Neural cell (in vitro differentiated cells): ENCODE measurements around the gene RAB40B. TPM values are rescaled to one million over a fixed set of nuclear protein-coding genes. Genes with fewer than 3 reads are reported as not detected.

Experiments used
- H2AFZ ChIP-seq: fragments of 200-600, 300-800 bp; sonication (generic), shearing (Covaris generic); 2 replicates; pipeline ENCODE4 v1.6.0; 2014; ENCODE audit warnings: low read depth, mild to moderate bottlenecking, antibody characterized with exemption, low read length, moderate library complexity
- H3F3A ChIP-seq: fragments of 200-600 bp; shearing (Covaris generic); 2 replicates; pipeline ENCODE4 v1.6.1; 2016; ENCODE audit warnings: mild to moderate bottlenecking, moderate library complexity, mixed read lengths, antibody characterized with exemption, low read length; ENCODE audit not compliant: insufficient read depth, poor library complexity, severe bottlenecking
- H3K27ac ChIP-seq: fragments of 200-600, 300-800 bp; sonication (generic), shearing (Covaris generic); 2 replicates; pipeline ENCODE4 v1.5.1; 2014; ENCODE audit warnings: mild to moderate bottlenecking, low read length, moderate library complexity
- H3K27me3 ChIP-seq: fragments of 300-800, 200-600 bp; sonication (generic), shearing (Covaris generic); 2 replicates; pipeline ENCODE4 v1.6.0; 2014; ENCODE audit warnings: mild to moderate bottlenecking, low read depth, low read length, moderate library complexity; ENCODE audit not compliant: insufficient read depth
- H3K36me3 ChIP-seq: fragments of 300-800, 200-600 bp; sonication (generic), shearing (Covaris generic); 2 replicates; pipeline ENCODE4 v1.5.1; 2014; ENCODE audit warnings: mild to moderate bottlenecking, antibody characterized with exemption, low read length, moderate library complexity; ENCODE audit not compliant: insufficient read depth
- H3K4me2 ChIP-seq: fragments of 300-800, 200-600 bp; sonication (generic), shearing (Covaris generic); 2 replicates; pipeline ENCODE4 v1.6.0; 2014; ENCODE audit warnings: mild to moderate bottlenecking, low read length
- H3K4me3 ChIP-seq: fragments of 300-800, 200-600 bp; sonication (generic), shearing (Covaris generic); 2 replicates; pipeline ENCODE4 v1.5.1; 2014; ENCODE audit warnings: mild to moderate bottlenecking, low read length, moderate library complexity
- H3K79me2 ChIP-seq: fragments of 200-600 bp; shearing (Covaris generic); replicated peaks from 2 replicates; pipeline ENCODE4 v1.6.0; 2014; ENCODE audit warnings: mild to moderate bottlenecking, low read length, moderate library complexity; ENCODE audit not compliant: insufficient read depth
- H3K9ac ChIP-seq: fragments of 300-800, 200-600 bp; sonication (generic), shearing (Covaris generic); 2 replicates; pipeline ENCODE4 v1.6.1; 2016; ENCODE audit warnings: mild to moderate bottlenecking, low read length, mixed read lengths
- H3K9me2 ChIP-seq: fragments of 200-600 bp; shearing (Covaris generic); 2 replicates; pipeline ENCODE4 v1.6.1; 2016; ENCODE audit warnings: mild to moderate bottlenecking, low read length, mixed read lengths; ENCODE audit not compliant: insufficient read depth
- H3K9me3 ChIP-seq: fragments of 200-600, 300-800 bp; sonication (generic), shearing (Covaris generic); 2 replicates; pipeline ENCODE4 v1.6.1; 2016; ENCODE audit warnings: mild to moderate bottlenecking, mixed run types, low read length, moderate library complexity, mixed read lengths
- H4K20me1 ChIP-seq: fragments of 200-600 bp; shearing (Covaris generic); 2 replicates; pipeline ENCODE4 v1.6.1; 2016; ENCODE audit warnings: mild to moderate bottlenecking, mixed run types; ENCODE audit not compliant: insufficient read depth
- CTCF ChIP-seq: fragments of 450-650 bp; IDR thresholded peaks from 2 replicates; pipeline ENCODE4 v1.5.1; 2014; ENCODE audit warnings: antibody characterized with exemption, mild to moderate bottlenecking, moderate library complexity; ENCODE audit not compliant: poor library complexity, severe bottlenecking
- EP300 ChIP-seq: fragments of 450-650 bp; conservative IDR thresholded peaks from 2 replicates; pipeline ENCODE4 v1.6.1; 2014; ENCODE audit warnings: antibody characterized with exemption, mild to moderate bottlenecking, moderate library complexity; ENCODE audit not compliant: poor library complexity, severe bottlenecking
- EZH2 ChIP-seq: fragments of 200-600, 300-800 bp; shearing (Covaris generic), sonication (generic); IDR thresholded peaks from 2 replicates; pipeline ENCODE4 v1.6.1; 2014; ENCODE audit warnings: antibody characterized with exemption, low read length, borderline replicate concordance, mild to moderate bottlenecking; ENCODE audit not compliant: insufficient read depth, poor library complexity, severe bottlenecking
- MXI1 ChIP-seq: fragments of 450-650 bp; conservative IDR thresholded peaks from 2 replicates; pipeline ENCODE4 v1.6.1; 2014; ENCODE audit warnings: antibody characterized with exemption, mild to moderate bottlenecking; ENCODE audit not compliant: poor library complexity, severe bottlenecking
- POLR2AphosphoS5 ChIP-seq: IDR thresholded peaks from 2 replicates; pipeline ENCODE4 v1.6.1; 2012
- RAD21 ChIP-seq: fragments of 450-650 bp; conservative IDR thresholded peaks from 2 replicates; pipeline ENCODE4 v1.6.1; 2014; ENCODE audit warnings: antibody characterized with exemption, mild to moderate bottlenecking, moderate library complexity
- REST ChIP-seq: IDR thresholded peaks from 2 replicates; pipeline ENCODE4 v1.6.1; 2012; ENCODE audit warnings: borderline replicate concordance
- SMC3 ChIP-seq: fragments of 450-650 bp; conservative IDR thresholded peaks from 2 replicates; pipeline ENCODE4 v1.6.1; 2014; ENCODE audit warnings: antibody characterized with exemption, mild to moderate bottlenecking, moderate library complexity; ENCODE audit not compliant: poor library complexity
- TAF1 ChIP-seq: IDR thresholded peaks from 2 replicates; pipeline ENCODE4 v1.6.1; 2012; ENCODE audit warnings: low read depth
- polyA plus RNA-seq: library from polyadenylated mRNA; depleted of rRNA; stranded (reverse); fragments of >200 nt; gene quantifications from 2 replicates; pipeline ENCODE4 v1.2.3, GENCODE V29; 2014

RAB40B gene
- polyA plus RNA-seq, 1 donor from 2014 or later, result 37.2 TPM

GRCh38 chr17:82613283-82614094 is 85.0 kb downstream of the RAB40B start:
- Histone ChIP-seq H3K27ac (no peak overlapping the region), H2AFZ (no peak overlapping the region)
- no peak for TF ChIP-seq MXI1
- no peak for TF ChIP-seq POLR2AphosphoS5

GRCh38 chr17:82611140-82612058 is 87.1 kb downstream of the RAB40B start:
- Histone ChIP-seq H4K20me1 (no peaks in the 10 kb centered on the region), H3K27me3 (no peaks in the 10 kb centered on the region), H3K9me3 (no peaks in the 10 kb centered on the region), H3K36me3 (no peaks in the 10 kb centered on the region), H2AFZ (no peak overlapping the region), H3F3A (no peaks in the 10 kb centered on the region), H3K79me2 (no peaks in the 10 kb centered on the region), H3K4me2 (no peak overlapping the region), H3K9me2 (no peaks in the 10 kb centered on the region), H3K27ac (no peak overlapping the region), H3K4me3 (no peak overlapping the region), H3K9ac (no peak overlapping the region)
- no peak for TF ChIP-seq RAD21
- no peak for TF ChIP-seq MXI1
- no peak for TF ChIP-seq CTCF
- no peak for TF ChIP-seq TAF1
- no peak for TF ChIP-seq EZH2
- TF ChIP-seq POLR2AphosphoS5, result no peak
- TF ChIP-seq REST, result no peak
- no peak for TF ChIP-seq EP300
- no peak for TF ChIP-seq SMC3

More at GRCh38 chr17:82613283-82614094, 85.0 kb downstream of the RAB40B start:
- Histone ChIP-seq H4K20me1 (no peaks in the 10 kb centered on the region), H3K4me3 (no peak overlapping the region), H3K9ac (no peak overlapping the region), H3K27me3 (no peaks in the 10 kb centered on the region), H3K4me2 (no peak overlapping the region), H3K36me3 (no peaks in the 10 kb centered on the region), H3K9me2 (no peaks in the 10 kb centered on the region), H3F3A (no peaks in the 10 kb centered on the region), H3K9me3 (no peaks in the 10 kb centered on the region), H3K79me2 (no peaks in the 10 kb centered on the region)
